T-helper 2 cell (primary cell): Measurements from ENCODE around the gene PLIN1.
A peak's percentile ranks its signal among the peaks of the same experiment; 100 is the strongest.
"Not testable (repeated sequence)": the region's sequence is repeated elsewhere in the genome, so short reads cannot be mapped to it uniquely, and the experiment has no call there.

Experiments
- DNase-seq, 5 experiments: peaks; one replicate each; pipeline versions ENCODE4 v3.0.0 to v3.0.0-alpha.2; 2012 to 2022
- total RNA-seq, 2 donors: gene quantifications; one replicate each; lab custom pipeline; 2026; lab: John Stamatoyannopoulos, UW

The PLIN1 gene, protein sequence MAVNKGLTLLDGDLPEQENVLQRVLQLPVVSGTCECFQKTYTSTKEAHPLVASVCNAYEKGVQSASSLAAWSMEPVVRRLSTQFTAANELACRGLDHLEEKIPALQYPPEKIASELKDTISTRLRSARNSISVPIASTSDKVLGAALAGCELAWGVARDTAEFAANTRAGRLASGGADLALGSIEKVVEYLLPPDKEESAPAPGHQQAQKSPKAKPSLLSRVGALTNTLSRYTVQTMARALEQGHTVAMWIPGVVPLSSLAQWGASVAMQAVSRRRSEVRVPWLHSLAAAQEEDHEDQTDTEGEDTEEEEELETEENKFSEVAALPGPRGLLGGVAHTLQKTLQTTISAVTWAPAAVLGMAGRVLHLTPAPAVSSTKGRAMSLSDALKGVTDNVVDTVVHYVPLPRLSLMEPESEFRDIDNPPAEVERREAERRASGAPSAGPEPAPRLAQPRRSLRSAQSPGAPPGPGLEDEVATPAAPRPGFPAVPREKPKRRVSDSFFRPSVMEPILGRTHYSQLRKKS
- 0 to 0.13 reads per million in 2 donors for total RNA-seq

DNA sequence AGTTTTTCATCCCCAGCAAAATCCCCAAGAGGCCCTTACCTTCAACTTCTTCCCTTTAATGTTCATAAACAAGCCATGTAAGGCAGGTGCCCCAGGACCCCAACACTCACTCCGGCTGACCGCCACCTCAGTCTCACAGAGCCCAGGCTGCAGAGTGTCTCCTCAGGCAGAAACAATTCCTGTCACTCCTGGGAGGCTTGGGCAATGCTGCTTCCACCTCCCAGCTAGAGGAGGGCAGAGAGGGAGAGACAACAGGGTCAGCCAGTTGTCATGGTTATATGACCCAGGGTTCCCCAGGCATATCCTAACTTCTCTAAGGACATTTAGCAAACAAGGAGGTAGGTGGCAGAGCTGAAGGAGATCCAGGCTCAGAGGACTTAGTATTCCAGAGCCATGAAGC, at the start of gene PLIN1:
Gene PLIN1 (minus strand): TSS at position 156 of the 400 bp plus-strand sequence. CDS start 1,878 bp downstream, outside the sequence.
- DNase-seq = no peak

DNA sequence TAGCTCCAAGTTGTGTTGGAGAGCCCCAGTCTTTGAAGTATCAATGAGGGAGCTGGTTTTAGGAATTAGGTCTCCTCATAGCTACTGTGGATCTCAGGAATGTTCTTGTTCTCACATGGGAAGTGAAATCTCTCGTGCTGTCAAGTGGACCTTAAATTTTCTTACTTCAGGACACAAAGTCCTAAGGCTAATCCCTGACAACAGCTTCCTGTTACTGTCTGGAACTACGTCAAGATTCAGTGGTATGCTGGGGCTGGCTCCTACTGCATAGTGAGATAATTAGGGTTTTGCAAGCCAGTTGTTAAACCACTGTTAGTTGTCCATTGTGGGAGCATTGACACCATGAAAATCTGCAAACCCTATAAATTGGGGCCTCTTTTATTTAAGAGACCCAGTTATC, 49.1 kb upstream of the PLIN1 start:
- no peak for DNase-seq

DNA sequence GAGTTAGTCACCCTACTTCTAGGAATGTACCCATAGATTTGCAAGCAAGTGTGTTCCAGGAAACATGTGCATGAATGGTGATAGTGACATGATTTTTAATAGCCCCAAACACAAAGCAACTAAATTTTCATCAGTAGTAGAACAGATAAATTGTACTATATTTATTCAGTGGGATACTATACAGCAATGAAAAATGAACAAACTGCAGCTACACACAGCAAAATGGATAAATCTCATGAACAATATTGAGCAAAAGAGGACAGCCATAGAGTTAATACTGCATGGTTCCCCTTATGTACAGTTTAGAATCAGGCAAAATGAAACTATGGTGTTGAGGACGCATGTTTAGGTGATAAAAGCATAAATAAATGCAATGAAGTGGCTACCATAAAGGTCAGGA, 45.9 kb upstream of the PLIN1 start:
- no peak for DNase-seq

DNA sequence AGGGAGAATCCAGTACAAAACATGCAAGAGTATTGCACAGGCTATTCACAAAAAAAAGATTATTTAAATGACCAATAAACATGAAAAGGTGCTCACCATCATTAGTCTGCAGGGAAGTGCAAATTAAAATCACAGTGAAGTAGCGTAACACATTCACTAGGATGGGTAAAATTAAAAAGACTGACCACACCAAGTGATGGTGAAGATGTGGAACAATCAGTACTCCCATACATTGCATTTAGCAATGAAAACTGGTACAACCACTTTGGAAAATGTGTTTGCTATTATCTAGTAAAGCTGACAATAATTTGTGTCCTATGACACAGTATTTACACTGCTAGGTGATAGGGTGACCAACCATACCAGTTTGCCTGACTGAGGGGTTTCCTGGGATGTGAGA, 45.5 kb upstream of the PLIN1 start:
- no peak for DNase-seq

DNA sequence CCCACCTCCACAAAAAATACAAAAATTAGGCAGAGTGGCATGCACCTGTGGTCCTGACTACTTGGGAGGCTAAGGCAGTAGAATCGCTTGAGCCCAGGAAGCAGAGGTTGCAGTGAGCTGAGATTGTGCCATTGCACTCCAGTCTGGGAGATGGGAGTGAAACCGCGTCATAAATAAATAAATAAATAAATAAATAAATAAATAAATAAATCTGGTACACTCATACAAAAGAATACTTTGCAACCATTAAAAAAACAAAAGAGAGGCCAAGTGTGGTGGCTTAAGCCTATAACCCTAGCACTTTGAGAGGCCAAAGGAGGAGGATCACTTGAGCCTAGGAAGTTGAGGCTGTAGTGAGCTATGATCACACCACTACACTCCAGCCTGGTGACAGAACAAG, 43.9 kb upstream of the PLIN1 start:
- no peak for DNase-seq

DNA sequence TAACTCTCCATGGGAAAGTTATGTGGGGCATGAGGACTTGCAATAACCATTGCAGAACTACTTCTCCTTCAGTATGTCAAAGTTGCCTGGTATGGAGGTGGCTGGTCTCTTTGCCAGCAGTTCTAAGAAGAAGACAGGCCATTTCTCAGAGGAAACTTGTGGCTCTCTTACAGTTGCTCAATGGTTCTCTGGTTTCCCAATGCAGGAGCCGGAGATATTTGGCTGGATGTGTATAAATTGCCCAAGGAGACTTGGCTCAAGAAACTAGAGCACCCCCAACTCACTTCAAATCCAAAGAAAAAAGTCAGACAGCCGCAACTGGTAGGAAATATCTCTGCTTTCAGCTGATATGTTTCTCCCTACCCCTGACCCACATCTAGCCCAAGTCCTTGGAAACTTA, 35.6 kb upstream of the PLIN1 start:
- DNase-seq = no peak

DNA sequence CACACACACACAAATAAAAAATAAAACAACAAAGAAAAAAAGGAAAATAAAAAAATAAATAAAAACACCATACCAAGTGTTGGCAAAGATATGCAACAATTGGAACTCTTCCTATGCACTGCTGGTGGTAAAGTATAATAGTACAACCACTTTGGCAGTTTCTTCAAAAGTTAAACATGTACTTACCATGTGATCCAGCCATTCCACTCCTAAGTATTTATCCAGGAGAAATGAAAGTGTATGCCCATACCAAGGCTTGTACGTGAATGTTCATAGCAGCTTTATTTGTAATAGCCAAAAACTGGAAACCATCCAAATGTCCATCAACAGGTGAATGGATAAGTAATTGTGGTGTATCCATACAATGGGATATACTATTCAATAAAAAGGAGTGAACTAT, 28.4 kb upstream of the PLIN1 start:
- DNase-seq = no peak

DNA sequence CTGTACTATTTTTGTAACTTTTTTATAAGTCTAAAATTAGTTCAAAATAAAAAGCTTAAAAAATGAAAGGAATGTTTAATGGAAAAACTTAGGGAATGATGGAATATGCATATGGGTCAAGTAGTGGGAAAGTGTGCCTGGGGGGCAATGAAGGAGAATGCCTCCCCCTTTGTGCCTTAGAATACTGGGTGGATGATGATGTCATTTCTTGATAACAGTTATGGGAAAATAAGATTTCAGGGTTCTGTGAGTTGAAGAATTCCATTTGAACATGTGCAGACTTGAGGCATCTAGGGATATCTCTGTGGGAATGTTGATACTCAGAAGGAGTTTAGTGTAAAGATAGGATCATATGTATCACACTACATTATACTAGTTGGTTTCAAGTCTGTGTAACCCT, 25.2 kb upstream of the PLIN1 start:
- no peak for DNase-seq

DNA sequence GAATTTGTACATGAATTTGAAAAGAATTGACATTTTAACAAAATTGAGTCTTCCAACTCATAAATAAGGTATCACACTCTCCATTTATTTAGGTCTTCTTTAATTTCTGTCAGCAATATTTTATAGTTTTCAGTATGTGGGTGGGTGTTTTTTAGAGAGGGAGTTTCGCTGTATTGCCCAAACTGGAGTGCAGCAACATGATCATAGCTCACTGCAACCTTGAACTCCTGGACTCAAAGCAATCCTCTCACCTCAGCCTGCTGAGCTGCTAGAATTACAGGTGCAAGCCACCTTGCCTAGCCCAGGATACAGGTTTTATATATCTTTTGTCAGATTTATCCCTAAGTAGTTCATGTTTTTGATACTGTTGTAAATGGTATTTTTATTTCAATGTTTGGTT, 16.0 kb upstream of the PLIN1 start:
- no peak for DNase-seq

DNA sequence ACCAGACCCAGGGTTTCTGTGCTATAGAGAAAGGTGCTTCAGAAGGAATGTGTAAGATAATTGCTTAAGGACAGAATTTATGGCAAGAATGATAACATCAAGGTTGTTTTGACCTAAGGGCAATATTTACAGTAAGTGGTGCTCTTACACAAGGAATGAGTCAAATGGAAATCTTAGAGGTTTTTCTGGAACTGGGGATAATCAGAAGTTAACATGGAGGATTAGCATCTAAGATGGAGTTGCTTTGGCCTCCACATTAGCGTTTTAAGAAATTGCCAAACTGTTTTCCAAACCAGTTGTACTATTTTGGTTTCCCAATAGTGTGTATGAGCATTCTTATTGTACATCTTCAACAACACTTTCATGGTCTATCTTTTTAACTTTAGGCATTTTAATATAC, 14.5 kb upstream of the PLIN1 start:
- no peak for DNase-seq

DNA sequence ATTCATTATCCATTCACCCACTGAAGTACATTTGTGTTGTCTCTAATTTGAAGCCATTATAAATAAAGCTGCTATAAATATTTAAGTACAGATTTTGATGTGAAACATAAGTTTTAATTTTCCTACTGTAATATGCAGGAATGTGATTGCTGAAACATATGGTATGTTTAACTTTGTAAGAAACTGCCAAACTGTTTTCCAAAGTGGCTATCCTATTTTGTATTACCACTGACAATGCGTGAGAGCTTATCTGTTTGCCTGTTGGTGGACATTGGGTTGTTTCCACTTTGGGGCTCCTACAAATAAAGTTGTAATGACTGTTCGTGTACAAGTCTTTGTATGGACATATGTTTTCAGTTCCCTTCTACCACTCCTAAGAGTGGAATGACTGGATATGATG, 13.9 kb upstream of the PLIN1 start:
- DNase-seq = no peak

DNA sequence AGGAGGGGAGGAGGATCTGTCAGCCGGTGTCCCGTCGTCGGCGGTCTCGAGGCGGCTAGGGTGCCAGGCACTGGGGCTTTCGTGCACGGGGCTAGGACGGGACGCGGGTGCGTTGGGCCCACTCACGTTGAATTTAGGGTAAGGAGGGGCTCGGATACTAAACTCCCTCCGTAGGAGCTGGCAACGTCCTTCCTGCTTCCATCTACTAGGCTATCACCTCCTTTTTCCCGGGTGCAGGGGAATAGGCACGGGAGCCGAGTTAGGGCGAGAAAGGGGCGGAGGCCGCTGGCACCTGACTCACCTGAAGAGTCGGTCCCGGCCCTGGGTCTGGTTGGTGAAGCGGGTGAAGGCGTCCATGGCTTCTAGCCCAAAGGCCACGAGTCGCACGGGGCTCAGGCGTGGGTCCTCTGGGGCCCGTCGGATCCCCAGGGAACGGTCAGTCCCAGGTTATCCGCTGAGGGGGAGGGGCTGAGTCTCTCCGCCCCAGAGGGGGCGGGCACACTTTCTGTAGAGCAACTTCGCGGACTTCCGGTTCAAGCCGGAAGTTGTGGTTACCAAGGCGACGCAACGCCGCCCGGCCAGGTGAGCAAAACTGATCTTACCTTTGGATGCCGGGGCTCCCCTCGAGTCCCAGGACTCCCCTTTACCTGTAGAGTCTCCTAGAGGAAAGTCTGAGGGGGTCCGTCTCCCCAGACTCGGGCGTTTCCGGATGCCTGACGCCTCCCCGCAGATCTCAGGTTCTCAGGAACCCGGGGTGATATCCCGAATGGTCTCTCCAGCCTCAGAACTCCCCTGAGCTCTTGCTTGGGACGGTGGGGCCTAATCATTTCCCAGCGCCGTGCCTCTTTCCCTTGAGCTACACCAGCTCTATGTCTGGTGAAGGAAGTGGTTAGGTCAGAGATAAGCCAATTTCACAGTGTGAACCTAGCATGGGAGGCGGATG, 11.4 kb upstream of the PLIN1 start, which contains the start of the genes PEX11A and WDR93:
Gene PEX11A (minus strand): TSS at position 479 of the 943 bp plus-strand sequence. CDS start 122 bp downstream, at position 357.
Gene WDR93 (plus strand): TSS at position 536 of the 943 bp plus-strand sequence. CDS start 10,936 bp downstream, outside the sequence.
- peak; percentile 39 to 82 (median 62) for DNase-seq

DNA sequence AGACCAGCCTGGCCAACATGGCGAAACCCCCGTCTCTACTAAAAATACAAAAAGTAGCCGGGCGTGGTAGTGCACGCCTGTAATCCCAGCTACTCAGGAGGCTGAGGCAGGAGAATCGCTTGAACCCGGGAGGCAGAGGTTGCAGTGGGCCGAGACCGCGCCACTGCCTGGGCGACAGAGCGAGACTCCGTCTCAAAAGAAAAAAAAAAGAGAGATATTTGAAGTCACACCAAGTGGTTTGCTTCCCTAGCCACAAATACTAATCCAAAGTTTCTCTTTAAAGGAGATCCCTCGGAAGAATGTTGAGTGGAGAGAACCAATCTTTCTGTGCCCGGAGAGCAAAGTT, 10.7 kb upstream of the PLIN1 start:
- not testable (repeated sequence) for DNase-seq

DNA sequence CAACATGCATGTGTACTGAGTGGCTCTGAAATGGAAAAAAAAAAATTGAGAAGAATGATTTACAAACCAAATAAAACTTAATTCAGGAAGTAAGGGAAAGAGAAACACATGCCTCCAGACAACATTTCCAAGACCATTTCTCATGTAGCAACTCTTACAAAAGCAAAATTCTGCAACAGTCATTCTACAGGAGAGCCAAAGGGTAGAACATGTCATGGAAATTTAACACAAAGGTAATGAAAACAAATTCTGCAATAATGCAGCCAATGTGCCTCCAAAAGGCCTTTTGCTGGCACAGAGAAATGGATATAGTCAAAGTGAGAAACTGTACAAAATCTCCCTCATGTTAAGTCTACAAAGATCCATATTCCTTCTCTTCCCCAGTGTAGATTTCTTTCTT, 7.4 kb upstream of the PLIN1 start:
- no peak for DNase-seq

DNA sequence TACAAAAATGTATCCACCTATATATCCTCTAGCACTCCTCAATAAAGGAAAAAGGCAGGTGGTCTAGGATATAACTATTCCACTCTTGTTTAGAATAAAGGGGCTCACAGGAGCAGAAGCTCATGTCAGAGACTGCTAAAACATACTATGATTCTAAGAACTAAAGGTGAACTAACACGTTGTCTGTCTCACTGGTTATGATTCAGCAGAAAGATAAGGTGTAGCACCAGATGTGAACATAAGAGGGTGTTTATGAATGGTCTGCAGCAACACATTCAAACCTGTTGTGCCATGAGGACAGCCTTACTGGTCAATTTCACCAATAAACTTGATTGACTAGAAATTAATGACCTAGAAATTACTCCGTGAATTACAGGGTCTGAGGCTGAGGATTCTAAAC, 6.8 kb upstream of the PLIN1 start:
- DNase-seq = no peak

DNA sequence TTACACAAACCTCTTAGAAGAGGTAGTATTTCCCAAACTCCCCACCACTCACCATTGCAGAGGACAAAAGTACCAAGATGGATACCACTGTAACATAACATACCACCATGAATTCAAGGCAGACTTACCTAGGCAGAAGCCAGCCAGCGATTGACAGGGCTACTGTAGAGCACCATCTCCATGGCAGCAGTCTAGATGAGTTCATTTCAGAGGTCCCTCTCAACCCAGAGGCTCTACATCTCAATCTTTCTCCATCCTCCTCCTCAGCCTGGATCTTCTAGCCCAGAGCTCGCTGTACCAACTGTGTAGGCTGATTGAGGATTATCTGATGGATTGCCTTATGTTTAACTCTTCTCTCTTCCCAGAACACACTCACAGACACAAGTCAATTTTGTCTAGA, 2.0 kb upstream of the PLIN1 start:
- no peak for DNase-seq

DNA sequence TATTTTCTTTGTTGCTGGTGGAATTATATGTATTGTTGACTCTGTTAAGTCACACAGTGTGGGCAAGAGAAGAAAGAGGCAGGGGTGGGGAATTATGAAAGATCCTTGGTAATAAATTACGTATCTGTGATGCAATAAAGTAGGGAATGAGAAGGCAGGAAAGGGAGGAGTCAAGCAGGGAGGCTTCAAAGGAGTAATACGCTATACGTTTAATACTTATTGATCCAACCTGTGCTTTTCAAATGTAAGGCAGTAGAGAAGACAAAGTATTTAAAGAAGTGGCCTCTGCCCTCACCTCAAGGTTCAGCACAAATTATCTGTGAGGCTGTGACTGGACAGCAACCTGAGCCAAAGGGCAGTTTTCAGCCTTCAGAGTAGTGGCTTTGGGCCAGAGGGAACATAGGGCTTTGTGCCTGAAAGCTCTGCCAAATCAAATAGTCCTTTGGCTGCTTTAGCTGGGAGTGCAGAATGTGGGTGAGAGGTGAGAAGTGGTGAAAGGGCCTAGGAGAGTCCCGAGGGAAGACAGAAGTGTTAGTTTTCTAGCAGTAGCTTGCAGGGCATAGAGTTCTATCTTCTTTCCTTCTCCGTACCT, 1.2 kb upstream of the PLIN1 start:
- no peak for DNase-seq

DNA sequence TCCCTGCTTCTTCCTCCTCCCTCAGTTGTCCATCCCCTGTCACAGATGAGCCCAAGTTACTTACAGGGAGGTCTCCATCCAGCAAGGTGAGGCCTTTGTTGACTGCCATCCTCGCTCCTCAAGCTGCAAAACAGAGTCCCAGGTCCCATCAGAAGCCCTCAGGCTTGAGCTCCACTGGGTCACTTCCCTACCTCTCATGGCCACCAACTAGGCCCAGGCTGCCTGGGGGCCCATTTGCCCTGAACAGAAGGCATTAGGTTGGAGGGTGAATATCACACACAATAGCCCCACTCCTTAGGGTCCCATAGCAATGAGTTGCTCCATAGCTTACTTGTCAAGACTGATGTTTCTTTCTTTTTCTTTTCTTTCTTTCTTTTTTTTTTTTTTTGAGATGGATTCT, 1.8 kb downstream of the PLIN1 start:
- no peak for DNase-seq

DNA sequence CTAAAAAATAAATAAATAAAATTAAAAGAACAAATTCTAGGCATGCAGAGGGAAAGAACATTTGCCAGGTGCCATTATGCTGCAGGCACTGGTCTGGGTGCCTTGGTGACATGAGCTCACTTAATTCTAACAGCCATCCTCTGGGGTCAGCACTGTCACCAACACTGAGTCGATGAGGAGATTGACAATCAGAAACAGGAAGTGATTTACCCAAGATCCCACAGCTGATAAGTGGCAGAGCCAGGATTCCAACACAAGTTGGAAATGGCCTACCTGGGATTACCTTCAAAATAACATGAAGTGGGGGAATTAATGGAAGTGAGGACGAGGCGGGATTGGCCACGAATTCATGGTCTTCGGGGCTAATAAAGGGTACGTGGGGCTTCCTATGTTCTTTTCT, 3.6 kb downstream of the PLIN1 start:
- DNase-seq = no peak

DNA sequence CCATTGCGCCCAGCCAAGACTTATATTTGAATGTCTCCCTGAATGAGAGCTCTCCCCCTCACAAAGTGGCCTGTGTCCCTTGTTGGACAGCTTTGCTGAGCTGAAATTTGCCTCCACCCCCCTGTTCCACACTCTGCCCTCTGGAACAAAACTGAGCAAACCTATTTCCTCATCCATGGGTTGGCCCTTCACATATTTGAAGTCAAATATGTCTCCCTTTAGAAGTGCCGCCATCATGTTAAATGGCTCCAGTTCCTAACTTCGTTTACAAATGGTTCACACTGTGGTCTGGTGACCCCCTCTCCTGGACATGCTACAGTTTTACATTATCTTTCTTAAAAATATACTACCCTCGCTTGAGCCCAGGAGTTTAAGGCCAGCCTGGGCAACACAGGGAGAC, 4.6 kb downstream of the PLIN1 start:
- no peak for DNase-seq

DNA sequence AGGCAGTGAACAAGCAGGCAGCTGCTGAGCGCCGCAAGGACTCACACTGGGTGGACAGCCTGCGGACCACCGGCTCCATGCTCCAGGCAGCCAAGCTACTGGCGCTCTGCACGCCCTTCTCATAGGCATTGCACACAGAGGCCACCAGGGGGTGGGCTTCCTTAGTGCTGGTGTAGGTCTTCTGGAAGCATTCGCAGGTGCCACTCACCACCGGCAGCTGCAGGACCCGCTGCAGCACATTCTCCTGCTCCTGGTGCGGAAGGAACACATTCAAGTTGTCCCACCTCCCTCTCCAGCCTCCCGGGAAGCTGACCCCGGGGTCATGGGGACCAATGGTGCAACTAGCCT, 6.0 kb downstream of the PLIN1 start:
- DNase-seq = peak in 1 of 5 experiments; percentile 41

DNA sequence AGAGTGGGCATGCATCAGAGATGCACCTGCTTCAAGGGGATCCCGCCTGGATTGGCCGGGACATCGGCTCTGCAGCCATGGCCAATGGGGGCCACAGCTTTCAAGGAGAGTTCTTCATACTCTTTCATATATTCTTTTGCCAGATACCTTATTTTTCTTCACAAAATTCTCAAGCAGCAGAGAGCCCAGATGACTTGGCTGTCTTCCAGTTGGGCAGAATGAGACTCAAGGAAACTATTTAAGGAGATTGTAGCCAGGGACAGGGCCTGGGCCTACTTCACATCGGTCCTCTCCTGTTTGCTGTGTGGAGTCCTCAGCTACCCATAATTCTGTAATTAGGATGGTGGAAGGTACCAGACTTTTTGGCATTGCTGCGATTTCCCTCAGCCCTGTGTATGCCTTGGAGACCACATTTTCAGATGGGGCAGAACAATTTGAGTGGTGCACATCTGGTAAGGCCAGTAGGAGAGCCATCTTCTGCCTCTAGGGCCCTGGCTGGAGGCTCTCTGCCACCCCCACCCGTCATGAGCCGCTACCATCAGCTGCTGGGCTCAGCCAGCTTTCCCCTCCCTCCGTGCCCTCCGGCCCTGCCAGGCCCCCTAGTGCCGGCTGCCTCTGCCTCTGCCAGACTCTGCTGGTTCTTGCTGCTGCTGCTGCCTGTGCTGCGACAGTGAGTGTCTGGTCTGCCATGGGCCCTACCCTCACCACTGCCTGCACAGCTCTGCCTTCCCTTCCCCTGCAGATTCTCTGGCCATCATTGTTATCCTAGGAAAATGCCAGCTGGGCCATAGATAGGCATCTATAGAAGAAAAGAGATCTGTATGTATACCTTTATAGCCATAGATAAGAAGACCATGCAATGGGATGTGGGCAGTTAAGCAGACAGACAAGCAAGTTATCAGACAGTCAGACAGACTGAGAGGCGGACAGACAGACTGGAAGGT, 6.7 kb downstream of the PLIN1 start:
- DNase-seq = no peak
